HepG2 (cell line): ENCODE measurements around the gene AJUBA. TPM values are rescaled to one million over a fixed set of nuclear protein-coding genes. Genes with fewer than 3 reads are reported as not detected.

Source experiments
- CBFB ChIP-seq: sonication (generic); formaldehyde crosslinking; IDR thresholded peaks from 2 replicates; pipeline ENCODE4 v1.4.0; 2020; ENCODE audit warnings: missing genetic modification reagents
- IRF2 ChIP-seq: IDR thresholded peaks from 2 replicates; pipeline ENCODE4 v1.6.1; 2018; ENCODE audit warnings: missing genetic modification reagents, missing compliant biosample characterization
- LCORL ChIP-seq, 2 experiments: fragments of 450-650 bp in 1 of 2; sonication (generic) in 1 of 2; formaldehyde crosslinking in 1 of 2; IDR thresholded peaks; 2 replicates each; pipeline versions ENCODE4 v1.5.0 to v1.6.1; 2017 to 2020; ENCODE audit warnings: antibody characterized with exemption in 1 of 2, missing genetic modification reagents in 1 of 2
- MED8 ChIP-seq: sonication (generic); formaldehyde crosslinking; IDR thresholded peaks from 2 replicates; pipeline ENCODE4 v1.8.1; 2023; ENCODE audit warnings: mild to moderate bottlenecking, missing genetic modification reagents; ENCODE audit not compliant: insufficient replicate concordance
- NFYB ChIP-seq: sonication (generic); formaldehyde crosslinking; IDR thresholded peaks from 2 replicates; pipeline ENCODE4 v1.4.0; 2020; ENCODE audit warnings: missing genetic modification reagents
- NR2F2 ChIP-seq: IDR thresholded peaks from 2 replicates; pipeline ENCODE4 v1.6.1; 2012; ENCODE audit warnings: low read depth, inconsistent platforms, borderline replicate concordance
- SSRP1 ChIP-seq: IDR thresholded peaks from 2 replicates; pipeline ENCODE4 v1.6.1; 2016; ENCODE audit warnings: control low read depth
- STAT5B ChIP-seq: sonication (generic); formaldehyde crosslinking; IDR thresholded peaks from 2 replicates; pipeline ENCODE4 v1.4.0; 2020; ENCODE audit warnings: missing genetic modification reagents
- TAF1 ChIP-seq: sonication (generic); formaldehyde crosslinking; IDR thresholded peaks from 2 replicates; pipeline ENCODE4 v1.4.0; 2020; ENCODE audit warnings: missing genetic modification reagents
- ZBTB7A ChIP-seq: sonication (generic); formaldehyde crosslinking; IDR thresholded peaks from 2 replicates; pipeline ENCODE4 v1.8.0; 2022; ENCODE audit warnings: mild to moderate bottlenecking, missing genetic modification reagents
- ZKSCAN5 ChIP-seq: sonication (generic); formaldehyde crosslinking; IDR thresholded peaks from 2 replicates; pipeline ENCODE4 v1.5.1; 2020; ENCODE audit warnings: mild to moderate bottlenecking, missing genetic modification reagents
- ZNF3 ChIP-seq: IDR thresholded peaks from 2 replicates; pipeline ENCODE4 v1.7.0; 2017; ENCODE audit warnings: inconsistent platforms
- ZNF543 ChIP-seq: sonication (generic); formaldehyde crosslinking; IDR thresholded peaks from 2 replicates; pipeline ENCODE4 v1.4.0; 2020; ENCODE audit warnings: mild to moderate bottlenecking, missing genetic modification reagents
- ZNF607 ChIP-seq: sonication (generic); formaldehyde crosslinking; IDR thresholded peaks from 2 replicates; pipeline ENCODE4 v1.5.1; 2020; ENCODE audit warnings: missing genetic modification reagents, mild to moderate bottlenecking, borderline replicate concordance
- polyA plus RNA-seq, 8 experiments: library from polyadenylated mRNA; depleted of rRNA in 3 of 8; stranded (reverse) in 7 of 8; unstranded in 1 of 8; fragments of >200 nt; fragmentation: Illumina TruSeq in 4 of 8; extraction: Trizol in 4 of 8; gene quantifications; 2 replicates each; pipeline versions ENCODE4 v1.2.1 to v1.2.3, GENCODE V29; 2011 to 2016; ENCODE audit warnings: low read depth in 4 of 8, missing spikeins in 1 of 8, mixed read lengths in 1 of 8; ENCODE audit not compliant: insufficient read depth in 1 of 8
- total RNA-seq, 5 experiments: library from RNA; depleted of rRNA; stranded (reverse); fragments of >200 nt; fragmentation: Illumina TruSeq; extraction: Trizol; gene quantifications; 2 replicates each; pipeline ENCODE4 v1.2.3, GENCODE V29; 2016; ENCODE audit warnings: low read depth in 1 of 5
- TF ChIP-seq, protein P1 (sequence below): sonication (generic); formaldehyde crosslinking; IDR thresholded peaks from 2 replicates; pipeline ENCODE4 v1.4.0; 2020; ENCODE audit warnings: missing genetic modification reagents, borderline replicate concordance
- TF ChIP-seq, protein P2 (sequence below): fragments of 450-650 bp; IDR thresholded peaks from 2 replicates; pipeline ENCODE4 v1.6.1; 2016
- TF ChIP-seq, protein P3 (sequence below): sonication (generic); formaldehyde crosslinking; IDR thresholded peaks from 2 replicates; pipeline ENCODE4 v1.9.0; 2022; ENCODE audit warnings: low read depth, missing genetic modification reagents
- TF ChIP-seq, protein P4 (sequence below): sonication (generic); formaldehyde crosslinking; IDR thresholded peaks from 2 replicates; pipeline ENCODE4 v1.4.0; 2020; ENCODE audit warnings: missing genetic modification reagents

AJUBA gene
- total and polyA plus RNA-seq, 2 of the 13 experiments (the other 11 are each of a cell fraction or from before 2014, with no cell fraction given): 157 to 241 TPM

DNA sequence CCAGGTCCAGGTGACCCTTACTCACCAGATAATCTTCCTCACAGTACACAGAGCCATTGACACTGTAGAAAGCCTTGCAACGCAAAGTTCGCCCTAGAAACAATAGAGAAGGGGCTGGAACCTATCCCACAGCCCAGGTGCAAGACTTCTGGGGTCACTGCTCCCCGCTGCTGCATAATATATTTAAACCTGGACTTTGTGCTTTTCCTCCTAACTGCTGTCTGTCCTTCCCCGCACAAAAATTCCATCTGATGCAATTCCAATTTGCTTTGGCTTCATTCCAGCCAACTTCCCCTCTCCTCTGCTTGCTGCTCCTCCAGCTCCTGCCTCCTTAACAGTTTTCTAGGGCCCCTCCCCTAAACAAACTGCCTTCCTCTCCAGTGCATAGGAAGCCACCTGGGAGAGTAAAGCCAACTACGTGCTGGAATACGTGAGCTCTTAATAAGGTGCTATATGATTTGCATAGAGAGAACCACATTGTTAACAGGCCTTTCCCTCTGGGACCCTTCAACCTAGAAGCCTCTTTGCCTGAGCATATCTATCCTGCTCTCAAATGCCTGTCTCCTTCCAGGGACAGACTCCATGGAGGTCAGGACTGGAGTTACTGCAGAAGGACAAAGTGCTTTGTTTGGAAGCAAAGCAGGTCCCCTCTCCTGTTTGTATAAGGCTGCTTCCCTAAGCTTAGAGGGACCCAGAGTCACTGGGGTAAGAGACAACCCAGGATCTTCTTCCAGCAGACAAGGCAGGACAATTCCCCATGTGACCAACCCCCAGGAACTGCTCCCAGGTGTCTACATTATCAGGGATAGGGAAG, 5.5 kb downstream of the AJUBA start (continued):
- TF ChIP-seq LCORL (IDR thresholded peaks at IDR 0.05): peak; percentile 98
- TF ChIP-seq LCORL (CRISPR knock-in tag; IDR thresholded peaks at IDR 0.05): no peak
- TF ChIP-seq NR2F2: no peak
- TF ChIP-seq, protein P1, sequence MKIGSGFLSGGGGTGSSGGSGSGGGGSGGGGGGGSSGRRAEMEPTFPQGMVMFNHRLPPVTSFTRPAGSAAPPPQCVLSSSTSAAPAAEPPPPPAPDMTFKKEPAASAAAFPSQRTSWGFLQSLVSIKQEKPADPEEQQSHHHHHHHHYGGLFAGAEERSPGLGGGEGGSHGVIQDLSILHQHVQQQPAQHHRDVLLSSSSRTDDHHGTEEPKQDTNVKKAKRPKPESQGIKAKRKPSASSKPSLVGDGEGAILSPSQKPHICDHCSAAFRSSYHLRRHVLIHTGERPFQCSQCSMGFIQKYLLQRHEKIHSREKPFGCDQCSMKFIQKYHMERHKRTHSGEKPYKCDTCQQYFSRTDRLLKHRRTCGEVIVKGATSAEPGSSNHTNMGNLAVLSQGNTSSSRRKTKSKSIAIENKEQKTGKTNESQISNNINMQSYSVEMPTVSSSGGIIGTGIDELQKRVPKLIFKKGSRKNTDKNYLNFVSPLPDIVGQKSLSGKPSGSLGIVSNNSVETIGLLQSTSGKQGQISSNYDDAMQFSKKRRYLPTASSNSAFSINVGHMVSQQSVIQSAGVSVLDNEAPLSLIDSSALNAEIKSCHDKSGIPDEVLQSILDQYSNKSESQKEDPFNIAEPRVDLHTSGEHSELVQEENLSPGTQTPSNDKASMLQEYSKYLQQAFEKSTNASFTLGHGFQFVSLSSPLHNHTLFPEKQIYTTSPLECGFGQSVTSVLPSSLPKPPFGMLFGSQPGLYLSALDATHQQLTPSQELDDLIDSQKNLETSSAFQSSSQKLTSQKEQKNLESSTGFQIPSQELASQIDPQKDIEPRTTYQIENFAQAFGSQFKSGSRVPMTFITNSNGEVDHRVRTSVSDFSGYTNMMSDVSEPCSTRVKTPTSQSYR (CRISPR knock-in tag): peak; percentile 93
- TF ChIP-seq, protein P2, sequence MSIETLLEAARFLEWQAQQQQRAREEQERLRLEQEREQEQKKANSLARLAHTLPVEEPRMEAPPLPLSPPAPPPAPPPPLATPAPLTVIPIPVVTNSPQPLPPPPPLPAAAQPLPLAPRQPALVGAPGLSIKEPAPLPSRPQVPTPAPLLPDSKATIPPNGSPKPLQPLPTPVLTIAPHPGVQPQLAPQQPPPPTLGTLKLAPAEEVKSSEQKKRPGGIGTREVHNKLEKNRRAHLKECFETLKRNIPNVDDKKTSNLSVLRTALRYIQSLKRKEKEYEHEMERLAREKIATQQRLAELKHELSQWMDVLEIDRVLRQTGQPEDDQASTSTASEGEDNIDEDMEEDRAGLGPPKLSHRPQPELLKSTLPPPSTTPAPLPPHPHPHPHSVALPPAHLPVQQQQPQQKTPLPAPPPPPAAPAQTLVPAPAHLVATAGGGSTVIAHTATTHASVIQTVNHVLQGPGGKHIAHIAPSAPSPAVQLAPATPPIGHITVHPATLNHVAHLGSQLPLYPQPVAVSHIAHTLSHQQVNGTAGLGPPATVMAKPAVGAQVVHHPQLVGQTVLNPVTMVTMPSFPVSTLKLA: 0 out of 2 replicates have a peak, but pooled peaks have one; percentile 37
- TF ChIP-seq ZKSCAN5 (CRISPR knock-in tag): no peak; the same call in 1 of the 2 replicates
- TF ChIP-seq ZNF3: peak; percentile 68
- no peak for TF ChIP-seq MED8 (CRISPR knock-in tag)
- peak; percentile 35 for TF ChIP-seq NFYB (CRISPR knock-in tag)
- TF ChIP-seq, protein P3, sequence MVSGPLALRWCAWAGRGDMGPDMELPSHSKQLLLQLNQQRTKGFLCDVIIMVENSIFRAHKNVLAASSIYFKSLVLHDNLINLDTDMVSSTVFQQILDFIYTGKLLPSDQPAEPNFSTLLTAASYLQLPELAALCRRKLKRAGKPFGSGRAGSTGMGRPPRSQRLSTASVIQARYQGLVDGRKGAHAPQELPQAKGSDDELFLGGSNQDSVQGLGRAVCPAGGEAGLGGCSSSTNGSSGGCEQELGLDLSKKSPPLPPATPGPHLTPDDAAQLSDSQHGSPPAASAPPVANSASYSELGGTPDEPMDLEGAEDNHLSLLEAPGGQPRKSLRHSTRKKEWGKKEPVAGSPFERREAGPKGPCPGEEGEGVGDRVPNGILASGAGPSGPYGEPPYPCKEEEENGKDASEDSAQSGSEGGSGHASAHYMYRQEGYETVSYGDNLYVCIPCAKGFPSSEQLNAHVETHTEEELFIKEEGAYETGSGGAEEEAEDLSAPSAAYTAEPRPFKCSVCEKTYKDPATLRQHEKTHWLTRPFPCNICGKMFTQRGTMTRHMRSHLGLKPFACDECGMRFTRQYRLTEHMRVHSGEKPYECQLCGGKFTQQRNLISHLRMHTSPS (CRISPR knock-in tag): peak; percentile 32; the same call in 1 of the 2 replicates
- no peak for TF ChIP-seq STAT5B (CRISPR knock-in tag)
- TF ChIP-seq TAF1 (CRISPR knock-in tag): peak; percentile 74
- TF ChIP-seq ZNF543 (CRISPR knock-in tag): peak; percentile 74; the same call in 1 of the 2 replicates
- TF ChIP-seq, protein P4, sequence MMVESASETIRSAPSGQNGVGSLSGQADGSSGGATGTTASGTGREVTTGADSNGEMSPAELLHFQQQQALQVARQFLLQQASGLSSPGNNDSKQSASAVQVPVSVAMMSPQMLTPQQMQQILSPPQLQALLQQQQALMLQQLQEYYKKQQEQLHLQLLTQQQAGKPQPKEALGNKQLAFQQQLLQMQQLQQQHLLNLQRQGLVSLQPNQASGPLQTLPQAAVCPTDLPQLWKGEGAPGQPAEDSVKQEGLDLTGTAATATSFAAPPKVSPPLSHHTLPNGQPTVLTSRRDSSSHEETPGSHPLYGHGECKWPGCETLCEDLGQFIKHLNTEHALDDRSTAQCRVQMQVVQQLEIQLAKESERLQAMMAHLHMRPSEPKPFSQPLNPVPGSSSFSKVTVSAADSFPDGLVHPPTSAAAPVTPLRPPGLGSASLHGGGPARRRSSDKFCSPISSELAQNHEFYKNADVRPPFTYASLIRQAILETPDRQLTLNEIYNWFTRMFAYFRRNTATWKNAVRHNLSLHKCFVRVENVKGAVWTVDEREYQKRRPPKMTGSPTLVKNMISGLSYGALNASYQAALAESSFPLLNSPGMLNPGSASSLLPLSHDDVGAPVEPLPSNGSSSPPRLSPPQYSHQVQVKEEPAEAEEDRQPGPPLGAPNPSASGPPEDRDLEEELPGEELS (CRISPR knock-in tag): no peak
- TF ChIP-seq ZNF607: no peak
- peak; percentile 98; the same call in 1 of the 2 replicates for TF ChIP-seq SSRP1 (CRISPR knock-in tag)
- TF ChIP-seq ZBTB7A: no peak
- TF ChIP-seq IRF2 (CRISPR knock-in tag): peak; percentile 96
- peak; percentile 74 for TF ChIP-seq CBFB (CRISPR knock-in tag)
